Measurements from ENCODE around the gene MOB2. TPM values are rescaled to one million over a fixed set of nuclear protein-coding genes. Genes with fewer than 3 reads are reported as not detected.

The MOB2 gene
- total RNA-seq, 4 donors from 2014 or later: 24.5 to 59.9 (median 39.1) TPM

- no peak for TF ChIP-seq CTCF (IDR thresholded peaks at IDR 0.05; ENCODE audit: low read depth)
Measured at GRCh38 chr11:1444823-1445422, 41.7 kb downstream of the MOB2 start.

- no peak for TF ChIP-seq CTCF (IDR thresholded peaks at IDR 0.05; ENCODE audit: low read depth)
Measured at GRCh38 chr11:1444321-1444720, 42.3 kb downstream of the MOB2 start.

- no peak for TF ChIP-seq CTCF (IDR thresholded peaks at IDR 0.05; ENCODE audit: low read depth)
Measured at GRCh38 chr11:1443737-1444136, 42.8 kb downstream of the MOB2 start.

- TF ChIP-seq CTCF (IDR thresholded peaks at IDR 0.05; ENCODE audit: low read depth): no peak
Measured at GRCh38 chr11:1442807-1443366, 43.7 kb downstream of the MOB2 start.

- no peak for TF ChIP-seq CTCF (IDR thresholded peaks at IDR 0.05; ENCODE audit: low read depth)
Measured at GRCh38 chr11:1442163-1442562, 44.4 kb downstream of the MOB2 start.

GRCh38 chr11:1440496-1440895 lies 46.1 kb downstream of the MOB2 start:
- no peak for TF ChIP-seq CTCF (IDR thresholded peaks at IDR 0.05; ENCODE audit: low read depth)

GRCh38 chr11:1440066-1440465 lies 46.5 kb downstream of the MOB2 start:
- TF ChIP-seq CTCF (IDR thresholded peaks at IDR 0.05; ENCODE audit: low read depth): no peak

Measured in subcutaneous adipose tissue (tissue), 4 donors.